Osteoblast (primary cell): Measurements from ENCODE around the gene TMEM179. TPM values are rescaled to one million over a fixed set of nuclear protein-coding genes. Genes with fewer than 3 reads are reported as not detected.

Source experiments
- DNase-seq: peaks from one replicate; pipeline ENCODE4 v3.0.0; 2011; ENCODE audit warnings: low spot score, mixed read lengths; ENCODE audit not compliant: insufficient read length; ENCODE audit errors: missing footprints
- H2AFZ ChIP-seq: 2 replicates; pipeline ENCODE4 v1.6.0; 2011; ENCODE audit warnings: mild to moderate bottlenecking, low read length
- H3K27ac ChIP-seq: 2 replicates; pipeline ENCODE4 v1.5.1; 2011; ENCODE audit warnings: mild to moderate bottlenecking, low read depth, low read length, moderate library complexity
- H3K27me3 ChIP-seq: 2 replicates; pipeline ENCODE4 v1.6.0; 2012; ENCODE audit warnings: mild to moderate bottlenecking, control low read depth, inconsistent platforms, low read length, moderate library complexity; ENCODE audit not compliant: insufficient read depth
- H3K36me3 ChIP-seq: 2 replicates; pipeline ENCODE4 v1.5.1; 2011; ENCODE audit warnings: mild to moderate bottlenecking, low read length, control low read depth, moderate library complexity; ENCODE audit not compliant: insufficient read depth
- H3K4me1 ChIP-seq: 2 replicates; pipeline ENCODE4 v1.5.1; 2011; ENCODE audit warnings: mild to moderate bottlenecking, low read length, control low read depth, moderate library complexity; ENCODE audit not compliant: insufficient read depth
- H3K4me2 ChIP-seq: 2 replicates; pipeline ENCODE4 v1.6.0; 2011; ENCODE audit warnings: mild to moderate bottlenecking, low read length; ENCODE audit not compliant: insufficient read depth
- H3K4me3 ChIP-seq: fragments of 200-600 bp; sonication (generic); 3 replicates; pipeline ENCODE4 v1.5.1; 2012; ENCODE audit warnings: mild to moderate bottlenecking, low read length, inconsistent platforms; ENCODE audit not compliant: insufficient read depth
- H3K79me2 ChIP-seq: 2 replicates; pipeline ENCODE4 v1.6.0; 2012; ENCODE audit warnings: mild to moderate bottlenecking, low read length, control low read depth, inconsistent platforms; ENCODE audit not compliant: insufficient read depth
- H3K9me3 ChIP-seq: 2 replicates; pipeline ENCODE4 v1.5.1; 2011; ENCODE audit warnings: low read depth, low read length, control low read depth
- H4K20me1 ChIP-seq: 2 replicates; pipeline ENCODE4 v1.6.0; 2012; ENCODE audit warnings: mild to moderate bottlenecking, low read length, control low read depth; ENCODE audit not compliant: insufficient read depth
- CTCF ChIP-seq: IDR thresholded peaks from 2 replicates; pipeline ENCODE4 v1.5.1; 2011; ENCODE audit warnings: mild to moderate bottlenecking, low read depth, low read length, moderate library complexity; ENCODE audit errors: extremely low read depth
- total RNA-seq: library from RNA; depleted of rRNA; stranded (reverse); fragments of >200 nt; gene quantifications from 2 replicates; pipeline ENCODE4 v1.2.3, GENCODE V29; 2012

The TMEM179 gene
- total RNA-seq, 1 donor = not detected

- no peak for TF ChIP-seq CTCF
Measured at GRCh38 chr14:104647467-104648043, 43.0 kb upstream of the TMEM179 start.

GRCh38 chr14:104644656-104645378 is 40.2 kb upstream of the TMEM179 start:
- H4K20me1 ChIP-seq = no peaks in the 10 kb centered on the region
- DNase-seq = peak; percentile 65
- H3K79me2 ChIP-seq = no peaks in the 10 kb centered on the region
- no peaks in the 10 kb centered on the region for H3K4me1 ChIP-seq
- H3K36me3 ChIP-seq = no peaks in the 10 kb centered on the region
- peaks cover 3% of the 10 kb centered on the region for H3K9me3 ChIP-seq
- no peak overlapping the region for H3K4me2 ChIP-seq
- H2AFZ ChIP-seq = no peak overlapping the region
- peaks cover 4% of the 10 kb centered on the region for H3K27me3 ChIP-seq
- H3K27ac ChIP-seq = no peak overlapping the region
- H3K4me3 ChIP-seq = no peak overlapping the region
- no peak for TF ChIP-seq CTCF

More at GRCh38 chr14:104647467-104648043, 43.0 kb upstream of the TMEM179 start:
- no peaks in the 10 kb centered on the region for H4K20me1 ChIP-seq
- H3K36me3 ChIP-seq = no peaks in the 10 kb centered on the region
- no peak overlapping the region for H3K27ac ChIP-seq
- H2AFZ ChIP-seq = no peak overlapping the region
- H3K4me3 ChIP-seq = no peak overlapping the region
- H3K79me2 ChIP-seq = no peaks in the 10 kb centered on the region
- H3K4me1 ChIP-seq = no peaks in the 10 kb centered on the region
- peaks cover 4% of the 10 kb centered on the region for H3K27me3 ChIP-seq
- no peak overlapping the region for H3K4me2 ChIP-seq
- peaks cover 3% of the 10 kb centered on the region for H3K9me3 ChIP-seq
- peak; percentile 39 for DNase-seq

GRCh38 chr14:104644091-104644635 is 39.6 kb upstream of the TMEM179 start:
- Histone ChIP-seq H3K27me3 (peaks cover 4% of the 10 kb centered on the region), H3K36me3 (no peaks in the 10 kb centered on the region), H3K27ac (no peak overlapping the region), H4K20me1 (no peaks in the 10 kb centered on the region), H3K9me3 (peaks cover 3% of the 10 kb centered on the region), H3K4me1 (no peaks in the 10 kb centered on the region), H3K4me3 (no peak overlapping the region), H2AFZ (no peak overlapping the region), H3K79me2 (no peaks in the 10 kb centered on the region), H3K4me2 (no peak overlapping the region)
- TF ChIP-seq CTCF = no peak
- no peak for DNase-seq

GRCh38 chr14:104643306-104643705 is 38.7 kb upstream of the TMEM179 start:
- Histone ChIP-seq H3K4me1 (no peaks in the 10 kb centered on the region), H4K20me1 (no peaks in the 10 kb centered on the region), H3K4me3 (no peak overlapping the region), H3K36me3 (no peaks in the 10 kb centered on the region), H3K27ac (no peak overlapping the region), H3K4me2 (no peak overlapping the region), H3K27me3 (peaks cover 4% of the 10 kb centered on the region), H2AFZ (no peak overlapping the region), H3K9me3 (peaks cover 3% of the 10 kb centered on the region), H3K79me2 (no peaks in the 10 kb centered on the region)
- no peak for TF ChIP-seq CTCF
- DNase-seq = peak; percentile 26
